ENCODE results near the gene BCAR1. TPM values are rescaled to one million over a fixed set of nuclear protein-coding genes. Genes with fewer than 3 reads are reported as not detected.

BCAR1 gene
- total and polyA plus RNA-seq, 2 experiments from 2014 or later, result 37.9 to 140 TPM

GRCh38 chr16:75237398-75238131 is 13.9 kb downstream of the BCAR1 start:
- H3F3A ChIP-seq (replicated peaks; ENCODE audit: low read depth), result peaks cover 15% of the 10 kb centered on the region
- H3K27me3 ChIP-seq (ENCODE audit: insufficient read depth), result no peaks in the 10 kb centered on the region
- H3K27ac ChIP-seq (ENCODE audit: low read depth), result 0 out of 2 replicates have a peak overlapping the region, but pooled peaks have one; percentile 87
- Mint-ChIP-seq H3K27ac (no peak overlapping the region), H3K36me3 (ENCODE audit: low read depth) (peaks cover 64% of the 10 kb centered on the region), H3K4me1 (peaks cover 23% of the 10 kb centered on the region), H3K9me3 (no peaks in the 10 kb centered on the region; the same call in 2 of the 3 replicates), H3K4me3 (no peak overlapping the region), H3K27me3 (ENCODE audit: insufficient read depth, low read depth, poor library complexity) (peaks cover 27% of the 10 kb centered on the region)
- no peaks in the 10 kb centered on the region for H3K9me2 ChIP-seq (ENCODE audit: insufficient read depth)
- peaks cover 5% of the 10 kb centered on the region for H4K20me1 ChIP-seq (replicated peaks; ENCODE audit: insufficient read depth)
- peaks cover 12% of the 10 kb centered on the region; the same call in 1 of the 2 replicates for H3K36me3 ChIP-seq (ENCODE audit: insufficient read depth)
- no peak overlapping the region for H3K4me3 ChIP-seq
- no peak overlapping the region for H2AFZ ChIP-seq
- ATAC-seq (no peak; the same call in 2 of the 3 replicates), DNase-seq (ENCODE audit: low spot score) (no peak)
- TF ChIP-seq, protein P1, sequence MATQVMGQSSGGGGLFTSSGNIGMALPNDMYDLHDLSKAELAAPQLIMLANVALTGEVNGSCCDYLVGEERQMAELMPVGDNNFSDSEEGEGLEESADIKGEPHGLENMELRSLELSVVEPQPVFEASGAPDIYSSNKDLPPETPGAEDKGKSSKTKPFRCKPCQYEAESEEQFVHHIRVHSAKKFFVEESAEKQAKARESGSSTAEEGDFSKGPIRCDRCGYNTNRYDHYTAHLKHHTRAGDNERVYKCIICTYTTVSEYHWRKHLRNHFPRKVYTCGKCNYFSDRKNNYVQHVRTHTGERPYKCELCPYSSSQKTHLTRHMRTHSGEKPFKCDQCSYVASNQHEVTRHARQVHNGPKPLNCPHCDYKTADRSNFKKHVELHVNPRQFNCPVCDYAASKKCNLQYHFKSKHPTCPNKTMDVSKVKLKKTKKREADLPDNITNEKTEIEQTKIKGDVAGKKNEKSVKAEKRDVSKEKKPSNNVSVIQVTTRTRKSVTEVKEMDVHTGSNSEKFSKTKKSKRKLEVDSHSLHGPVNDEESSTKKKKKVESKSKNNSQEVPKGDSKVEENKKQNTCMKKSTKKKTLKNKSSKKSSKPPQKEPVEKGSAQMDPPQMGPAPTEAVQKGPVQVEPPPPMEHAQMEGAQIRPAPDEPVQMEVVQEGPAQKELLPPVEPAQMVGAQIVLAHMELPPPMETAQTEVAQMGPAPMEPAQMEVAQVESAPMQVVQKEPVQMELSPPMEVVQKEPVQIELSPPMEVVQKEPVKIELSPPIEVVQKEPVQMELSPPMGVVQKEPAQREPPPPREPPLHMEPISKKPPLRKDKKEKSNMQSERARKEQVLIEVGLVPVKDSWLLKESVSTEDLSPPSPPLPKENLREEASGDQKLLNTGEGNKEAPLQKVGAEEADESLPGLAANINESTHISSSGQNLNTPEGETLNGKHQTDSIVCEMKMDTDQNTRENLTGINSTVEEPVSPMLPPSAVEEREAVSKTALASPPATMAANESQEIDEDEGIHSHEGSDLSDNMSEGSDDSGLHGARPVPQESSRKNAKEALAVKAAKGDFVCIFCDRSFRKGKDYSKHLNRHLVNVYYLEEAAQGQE (IDR thresholded peaks at IDR 0.05; ENCODE audit: unreplicated experiment), result no peak
- no peaks in the 10 kb centered on the region; the same call in 1 of the 2 replicates for H3K4me1 ChIP-seq (ENCODE audit: insufficient read depth)
- H3K79me2 ChIP-seq (replicated peaks; ENCODE audit: insufficient read depth), result peaks cover 52% of the 10 kb centered on the region
- no peak overlapping the region for H3K4me2 ChIP-seq

DNA sequence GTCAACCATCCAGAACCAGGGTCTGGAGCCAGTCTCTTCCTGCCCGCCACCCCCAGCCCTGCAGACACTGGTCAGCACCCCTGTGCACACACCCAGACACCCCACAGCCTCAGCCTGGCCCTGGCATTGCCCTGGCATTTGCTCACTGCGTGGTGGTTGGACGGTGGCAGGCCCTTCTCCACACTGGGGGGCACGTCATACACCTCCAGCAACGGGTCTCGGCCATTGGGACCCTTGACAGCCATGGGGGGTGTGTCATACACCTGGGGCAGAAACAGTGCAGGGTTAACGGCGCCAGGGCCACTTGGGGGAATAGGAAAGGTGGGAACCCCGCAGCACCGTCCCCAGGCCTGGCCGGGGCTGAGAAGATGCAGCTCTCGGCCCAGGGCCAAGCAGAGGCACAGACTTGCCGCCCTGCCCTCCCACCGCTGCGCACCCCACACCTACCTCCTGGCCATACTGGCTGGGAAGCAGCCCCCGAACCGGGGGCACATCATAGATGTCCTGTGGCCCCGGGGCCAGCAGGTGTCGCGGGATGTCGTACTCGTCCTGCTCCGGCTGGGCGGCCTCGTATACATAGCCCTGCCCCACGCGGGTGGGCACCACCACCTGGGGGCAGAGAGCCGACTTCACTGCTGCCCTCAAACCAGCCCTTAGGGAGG is 14.6 kb downstream of the BCAR1 start:
- H3K27ac Mint-ChIP-seq, result no peak overlapping the region; the same call in 1 of the 2 replicates
- H3K9me3 Mint-ChIP-seq, result no peaks in the 10 kb centered on the region
- H3K4me3 Mint-ChIP-seq, result no peak overlapping the region
- Histone ChIP-seq H3K27me3 (ENCODE audit: insufficient read depth) (no peaks in the 10 kb centered on the region), H3K9me2 (ENCODE audit: insufficient read depth) (no peaks in the 10 kb centered on the region), H4K20me1 (replicated peaks; ENCODE audit: insufficient read depth) (peaks cover 5% of the 10 kb centered on the region), H2AFZ (no peak overlapping the region), H3K4me1 (ENCODE audit: insufficient read depth) (no peaks in the 10 kb centered on the region; the same call in 1 of the 2 replicates), H3K27ac (ENCODE audit: low read depth) (0 out of 2 replicates have a peak overlapping the region, but pooled peaks have one; percentile 55), H3K4me3 (no peak overlapping the region), H3K36me3 (ENCODE audit: insufficient read depth) (peaks cover 18% of the 10 kb centered on the region; the same call in 1 of the 2 replicates), H3F3A (replicated peaks; ENCODE audit: low read depth) (peaks cover 20% of the 10 kb centered on the region), H3K79me2 (replicated peaks; ENCODE audit: insufficient read depth) (peaks cover 48% of the 10 kb centered on the region), H3K4me2 (no peak overlapping the region)
- no peak for DNase-seq (ENCODE audit: low spot score)
- H3K27me3 Mint-ChIP-seq (ENCODE audit: insufficient read depth, low read depth, poor library complexity), result peaks cover 26% of the 10 kb centered on the region
- H3K36me3 Mint-ChIP-seq (ENCODE audit: low read depth), result peaks cover 64% of the 10 kb centered on the region
- no peak for ATAC-seq
- peaks cover 21% of the 10 kb centered on the region for H3K4me1 Mint-ChIP-seq
- TF ChIP-seq ZNF462 (CRISPR knock-in tag; IDR thresholded peaks at IDR 0.05), result no peak
- TF ChIP-seq NANOG (IDR thresholded peaks at IDR 0.05; ENCODE audit: borderline replicate concordance), result no peak
- no peak for TF ChIP-seq EZH2phosphoT487 (IDR thresholded peaks at IDR 0.05; ENCODE audit: unreplicated experiment)
- TF ChIP-seq, protein P1 (IDR thresholded peaks at IDR 0.05; ENCODE audit: unreplicated experiment), result no peak
